GM12878 (cell line): Measurements from ENCODE around the gene SUPT6H. TPM values are rescaled to one million over a fixed set of nuclear protein-coding genes. Genes with fewer than 3 reads are reported as not detected.

Experiments
- ASH2L ChIP-seq: fragments of 300-600, 200-600 bp; sonication (generic); IDR thresholded peaks from 2 replicates; pipeline ENCODE4 v1.6.1; 2017; ENCODE audit warnings: low read depth, mild to moderate bottlenecking, borderline replicate concordance
- BMI1 ChIP-seq: fragments of 450-650 bp; IDR thresholded peaks from 2 replicates; pipeline ENCODE4 v1.6.1; 2016; ENCODE audit warnings: mild to moderate bottlenecking, moderate library complexity, borderline replicate concordance
- CHD2 ChIP-seq: IDR thresholded peaks from 2 replicates; pipeline ENCODE4 v1.6.1; 2011; ENCODE audit warnings: low read depth, low read length, improper control_type of control experiment, borderline replicate concordance
- CHD4 ChIP-seq: fragments of 200-600 bp; sonication (generic); IDR thresholded peaks from 2 replicates; pipeline ENCODE4 v1.6.1; 2016; ENCODE audit warnings: mild to moderate bottlenecking
- CREB1 ChIP-seq: IDR thresholded peaks from 2 replicates; pipeline ENCODE4 v1.6.1; 2012; ENCODE audit warnings: low read depth, mild to moderate bottlenecking, inconsistent platforms
- CREM ChIP-seq: IDR thresholded peaks from 2 replicates; pipeline ENCODE4 v1.6.1; 2014; ENCODE audit warnings: antibody characterized with exemption, low read depth
- EED ChIP-seq: sonication (generic); IDR thresholded peaks from 2 replicates; pipeline ENCODE4 v1.6.1; 2016; ENCODE audit warnings: antibody characterized with exemption, low read depth
- ELK1 ChIP-seq: IDR thresholded peaks from 2 replicates; pipeline ENCODE4 v1.6.1; 2012; ENCODE audit warnings: low read depth, low read length, improper control_type of control experiment
- EZH2 ChIP-seq: IDR thresholded peaks from 2 replicates; pipeline ENCODE4 v1.6.1; 2012; ENCODE audit warnings: low read depth, mild to moderate bottlenecking, control low read depth, inconsistent platforms, low read length, borderline replicate concordance; ENCODE audit not compliant: control insufficient read depth
- FOXM1 ChIP-seq: IDR thresholded peaks from 2 replicates; pipeline ENCODE4 v1.6.1; 2012; ENCODE audit warnings: low read depth, mild to moderate bottlenecking, inconsistent platforms, low read length, moderate library complexity
- HSF1 ChIP-seq: fragments of 150-350 bp; IDR thresholded peaks from 2 replicates; pipeline ENCODE4 v1.6.1; 2014; ENCODE audit warnings: mild to moderate bottlenecking, low read depth, low read length
- JUND ChIP-seq: IDR thresholded peaks from 2 replicates; pipeline ENCODE4 v1.6.1; 2012; ENCODE audit warnings: low read depth, mild to moderate bottlenecking, low read length, improper control_type of control experiment, moderate library complexity
- KDM1A ChIP-seq: fragments of 200-600 bp; sonication (generic); IDR thresholded peaks from 2 replicates; pipeline ENCODE4 v1.6.1; 2016; ENCODE audit warnings: borderline replicate concordance
- KLF5 ChIP-seq: fragments of 450-650 bp; IDR thresholded peaks from 2 replicates; pipeline ENCODE4 v1.6.1; 2014; ENCODE audit warnings: mild to moderate bottlenecking; ENCODE audit not compliant: partially characterized antibody
- MYB ChIP-seq: fragments of 150-350 bp; IDR thresholded peaks from 2 replicates; pipeline ENCODE4 v1.6.1; 2014; ENCODE audit warnings: mild to moderate bottlenecking, low read depth, low read length, borderline replicate concordance
- MYC ChIP-seq: IDR thresholded peaks from 2 replicates; pipeline ENCODE4 v1.6.1; 2011; ENCODE audit warnings: mild to moderate bottlenecking, low read length, moderate library complexity, inconsistent platforms; ENCODE audit not compliant: insufficient read depth, insufficient replicate concordance, insufficient read length, severe bottlenecking
- NFYB ChIP-seq: IDR thresholded peaks from 2 replicates; pipeline ENCODE4 v1.6.1; 2011; ENCODE audit warnings: low read depth, mild to moderate bottlenecking, low read length, improper control_type of control experiment, moderate library complexity; ENCODE audit not compliant: insufficient read depth
- PBX3 ChIP-seq: IDR thresholded peaks from 2 replicates; pipeline ENCODE4 v1.6.1; 2011; ENCODE audit warnings: mild to moderate bottlenecking, low read depth, low read length, moderate library complexity; ENCODE audit not compliant: insufficient replicate concordance
- POLR2A ChIP-seq: IDR thresholded peaks from 2 replicates; pipeline ENCODE4 v1.6.1; 2011; ENCODE audit warnings: low read depth, mild to moderate bottlenecking, low read length
- POU2F2 ChIP-seq: IDR thresholded peaks from 3 replicates; pipeline ENCODE4 v1.6.1; 2011; ENCODE audit warnings: low read depth, mild to moderate bottlenecking, low read length, borderline replicate concordance
- RB1 ChIP-seq: fragments of 450-650 bp; formaldehyde crosslinking; IDR thresholded peaks from 2 replicates; pipeline ENCODE4 v1.6.1; 2017; ENCODE audit warnings: mild to moderate bottlenecking, borderline replicate concordance
- RCOR1 ChIP-seq: conservative IDR thresholded peaks from 2 replicates; pipeline ENCODE4 v1.6.1; 2012; ENCODE audit warnings: low read depth, low read length, improper control_type of control experiment
- RELA ChIP-seq: fragments of 450-650 bp; IDR thresholded peaks from 2 replicates; pipeline ENCODE4 v1.8.0; 2014; ENCODE audit warnings: borderline replicate concordance; ENCODE audit not compliant: partially characterized antibody
- SMARCA5 ChIP-seq: fragments of 450-650 bp; IDR thresholded peaks from 2 replicates; pipeline ENCODE4 v1.6.1; 2017; ENCODE audit warnings: mild to moderate bottlenecking
- SREBF2 ChIP-seq: IDR thresholded peaks from 2 replicates; pipeline ENCODE4 v1.6.1; 2012; ENCODE audit warnings: mild to moderate bottlenecking, low read length
- TARDBP ChIP-seq: IDR thresholded peaks from 2 replicates; pipeline ENCODE4 v1.6.1; 2016; ENCODE audit warnings: borderline replicate concordance
- TBL1XR1 ChIP-seq: IDR thresholded peaks from 2 replicates; pipeline ENCODE4 v1.6.1; 2012; ENCODE audit warnings: low read depth, low read length, improper control_type of control experiment
- ZNF24 ChIP-seq: fragments of 450-650 bp; IDR thresholded peaks from 2 replicates; pipeline ENCODE4 v1.6.1; 2017; ENCODE audit warnings: antibody characterized with exemption, mild to moderate bottlenecking
- polyA plus RNA-seq, 11 experiments: library from polyadenylated mRNA; depleted of rRNA in 4 of 11; unstranded in 6 of 11; stranded (reverse) in 5 of 11; fragments of >200 nt; fragmentation: Nextera tagmentation in 4 of 11; fragmentation: Illumina TruSeq in 1 of 11; extraction: Ambion mirVana in 4 of 11; extraction: Trizol in 1 of 11; gene quantifications; 1 replicate in 1 of 11; 2 replicates in 10 of 11; pipeline versions ENCODE4 v1.2.1 to v1.2.3, GENCODE V29; 2011 to 2016; ENCODE audit warnings: inconsistent platforms in 2 of 11, missing spikeins in 2 of 11, low read depth in 1 of 11
- total RNA-seq, 4 experiments: library from RNA; depleted of rRNA in 3 of 4; stranded (reverse); fragments of >200 nt in 3 of 4; fragmentation: Illumina TruSeq in 1 of 4; extraction: Trizol in 1 of 4; gene quantifications; 2 replicates each; pipeline versions ENCODE4 v1.2.1 to v1.2.3, GENCODE V29; 2013 to 2021
- TF ChIP-seq, protein P1 (sequence below): IDR thresholded peaks from 2 replicates; pipeline ENCODE4 v1.6.1; 2012; ENCODE audit warnings: low read length, inconsistent platforms

The SUPT6H gene
- total and polyA plus RNA-seq, 10 of the 15 experiments (the other 5 are each of a cell fraction or from before 2014, with no cell fraction given) = 1.7 to 58.8 (median 37.7) TPM

DNA sequence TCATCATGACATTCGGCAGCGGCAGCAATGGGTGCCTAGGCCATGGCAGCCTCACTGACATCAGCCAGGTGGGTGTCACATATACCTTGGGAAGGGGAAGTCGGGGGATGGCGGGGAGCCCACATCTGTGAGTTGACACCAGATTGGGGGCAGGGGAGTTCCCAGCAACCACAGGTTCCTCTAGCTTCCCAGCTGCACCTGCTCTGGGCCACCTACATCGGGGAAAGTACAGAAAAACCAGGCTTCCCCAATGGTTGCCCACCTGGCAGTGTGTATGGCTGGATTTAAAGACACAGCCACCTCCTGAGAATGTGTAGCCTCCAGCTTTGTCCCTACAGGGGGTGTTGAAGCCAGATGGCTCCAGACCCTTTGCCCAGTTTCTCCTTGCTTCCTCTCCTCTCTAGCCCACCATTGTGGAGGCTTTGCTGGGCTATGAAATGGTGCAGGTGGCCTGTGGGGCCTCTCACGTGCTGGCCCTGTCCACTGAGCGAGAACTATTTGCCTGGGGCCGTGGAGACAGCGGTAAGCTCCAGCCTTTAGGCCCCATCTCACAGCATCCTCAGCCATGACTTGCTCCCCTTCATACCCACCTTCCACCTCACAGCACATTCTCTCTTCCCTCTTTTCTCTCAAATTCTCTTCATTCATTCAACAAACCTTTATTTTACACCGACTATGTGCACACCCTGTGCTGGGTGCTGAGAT, 76.8 kb downstream of the SUPT6H start (continued):
- TF ChIP-seq JUND (no peak), EED (peak; percentile 95), NFYB (no peak), ASH2L (no peak), BMI1 (peak; percentile 23; the same call in 1 of the 2 replicates), TARDBP (no peak), RB1 (no peak), POLR2A (no peak), SREBF2 (no peak), POU2F2 (no peak), CHD2 (no peak), CREB1 (no peak), KDM1A (no peak), FOXM1 (no peak), HSF1 (no peak), ELK1 (no peak), CREM (peak; percentile 79), SMARCA5 (no peak), RCOR1 (no peak), MYB (no peak), KLF5 (no peak), RELA (peak; percentile 97), MYC (no peak), EZH2 (no peak), PBX3 (no peak), CHD4 (no peak), TBL1XR1 (peak; percentile 86), ZNF24 (no peak)
- TF ChIP-seq, protein P1, sequence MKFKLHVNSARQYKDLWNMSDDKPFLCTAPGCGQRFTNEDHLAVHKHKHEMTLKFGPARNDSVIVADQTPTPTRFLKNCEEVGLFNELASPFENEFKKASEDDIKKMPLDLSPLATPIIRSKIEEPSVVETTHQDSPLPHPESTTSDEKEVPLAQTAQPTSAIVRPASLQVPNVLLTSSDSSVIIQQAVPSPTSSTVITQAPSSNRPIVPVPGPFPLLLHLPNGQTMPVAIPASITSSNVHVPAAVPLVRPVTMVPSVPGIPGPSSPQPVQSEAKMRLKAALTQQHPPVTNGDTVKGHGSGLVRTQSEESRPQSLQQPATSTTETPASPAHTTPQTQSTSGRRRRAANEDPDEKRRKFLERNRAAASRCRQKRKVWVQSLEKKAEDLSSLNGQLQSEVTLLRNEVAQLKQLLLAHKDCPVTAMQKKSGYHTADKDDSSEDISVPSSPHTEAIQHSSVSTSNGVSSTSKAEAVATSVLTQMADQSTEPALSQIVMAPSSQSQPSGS = no peak
